RWPE2 (cell line): ENCODE data around the gene OXNAD1.

ENCODE experiments used
- ATAC-seq: fragments of 200-7000 bp; cut with Tn5 transposase; 3 replicates; pipeline ENCODE4 v1.9.1; 2021; ENCODE audit warnings: low read depth
- DNase-seq: peaks from one replicate; pipeline ENCODE4 v3.0.0-alpha.2; 2020; ENCODE audit warnings: low spot score
- H3K27ac ChIP-seq: fragments of 450-650 bp; 2 replicates; pipeline ENCODE4 v1.5.1; 2017; ENCODE audit warnings: mild to moderate bottlenecking; ENCODE audit not compliant: poor library complexity, severe bottlenecking
- H3K27me3 ChIP-seq: fragments of 250-450 bp; sonication (Bioruptor Pico); 2 replicates; pipeline ENCODE4 v1.5.1; 2021; ENCODE audit warnings: mild to moderate bottlenecking, moderate library complexity; ENCODE audit not compliant: insufficient read depth, poor library complexity, severe bottlenecking
- H3K36me3 ChIP-seq: fragments of 250-450 bp; sonication (Bioruptor Pico); 2 replicates; pipeline ENCODE4 v1.5.1; 2020; ENCODE audit warnings: low read depth, mild to moderate bottlenecking, moderate library complexity
- H3K4me1 ChIP-seq: fragments of 250-450 bp; sonication (Bioruptor Pico); 2 replicates; pipeline ENCODE4 v1.5.1; 2021; ENCODE audit warnings: mild to moderate bottlenecking, moderate library complexity; ENCODE audit not compliant: insufficient read depth, poor library complexity, severe bottlenecking
- H3K4me3 ChIP-seq: fragments of 250-450 bp; sonication (Bioruptor Pico); 2 replicates; pipeline ENCODE4 v1.5.1; 2021; ENCODE audit warnings: mild to moderate bottlenecking, moderate library complexity; ENCODE audit not compliant: severe bottlenecking
- H3K9me3 ChIP-seq: fragments of 250-450 bp; sonication (Bioruptor Pico); 2 replicates; pipeline ENCODE4 v1.5.1; 2021; ENCODE audit warnings: mild to moderate bottlenecking, moderate library complexity; ENCODE audit not compliant: severe bottlenecking
- CTCF ChIP-seq: fragments of 450-650 bp; IDR thresholded peaks from one replicate; pipeline ENCODE4 v1.5.1; 2017; ENCODE audit warnings: mild to moderate bottlenecking, moderate library complexity; ENCODE audit not compliant: poor library complexity, severe bottlenecking

Gene OXNAD1

GRCh38 chr3:16300307-16300706, 35.3 kb downstream of the OXNAD1 start:
- Histone ChIP-seq H3K36me3 (peaks cover 30% of the 10 kb centered on the region), H3K27ac (no peak overlapping the region), H3K9me3 (no peaks in the 10 kb centered on the region), H3K27me3 (no peaks in the 10 kb centered on the region), H3K4me3 (no peak overlapping the region), H3K4me1 (no peaks in the 10 kb centered on the region)
- ATAC-seq (no peak), DNase-seq (no peak)
- no peak for TF ChIP-seq CTCF

- no peaks in the 10 kb centered on the region for H3K9me3 ChIP-seq
- no peaks in the 10 kb centered on the region for H3K4me1 ChIP-seq
- no peaks in the 10 kb centered on the region for H3K27me3 ChIP-seq
- no peak; the same call in 2 of the 3 replicates for ATAC-seq
- H3K36me3 ChIP-seq: peaks cover 26% of the 10 kb centered on the region
- DNase-seq: no peak
- no peak for TF ChIP-seq CTCF
- H3K4me3 ChIP-seq: no peak overlapping the region
- H3K27ac ChIP-seq: no peak overlapping the region
These were observed 35.9 kb downstream of the OXNAD1 start for GRCh38 chr3:16300881-16301359.

GRCh38 chr3:16301507-16301906, 36.5 kb downstream of the OXNAD1 start:
- H3K9me3 ChIP-seq: no peaks in the 10 kb centered on the region
- no peak for DNase-seq
- TF ChIP-seq CTCF: no peak
- H3K27ac ChIP-seq: no peak overlapping the region
- no peaks in the 10 kb centered on the region for H3K4me1 ChIP-seq
- H3K36me3 ChIP-seq: peaks cover 31% of the 10 kb centered on the region
- ATAC-seq: no peak
- no peaks in the 10 kb centered on the region for H3K27me3 ChIP-seq
- H3K4me3 ChIP-seq: no peak overlapping the region

- no peaks in the 10 kb centered on the region for H3K27me3 ChIP-seq
- ATAC-seq: no peak
- no peaks in the 10 kb centered on the region for H3K9me3 ChIP-seq
- no peak overlapping the region for H3K27ac ChIP-seq
- no peak for DNase-seq
- H3K36me3 ChIP-seq: peaks cover 31% of the 10 kb centered on the region
- H3K4me3 ChIP-seq: no peak overlapping the region
- no peak for TF ChIP-seq CTCF
- H3K4me1 ChIP-seq: no peaks in the 10 kb centered on the region
These were observed 37.1 kb downstream of the OXNAD1 start for GRCh38 chr3:16302082-16302631.

GRCh38 chr3:16303037-16303575, 38.1 kb downstream of the OXNAD1 start:
- TF ChIP-seq CTCF: no peak
- Histone ChIP-seq H3K4me3 (no peak overlapping the region), H3K9me3 (no peaks in the 10 kb centered on the region), H3K4me1 (no peaks in the 10 kb centered on the region), H3K36me3 (peaks cover 31% of the 10 kb centered on the region), H3K27me3 (no peaks in the 10 kb centered on the region), H3K27ac (no peak overlapping the region)
- DNase-seq: no peak
- no peak for ATAC-seq
